ENCODE results near the gene GAL3ST2.
A peak's percentile ranks its signal among the peaks of the same experiment; 100 is the strongest.
"Not testable (repeated sequence)": the region's sequence is repeated elsewhere in the genome, so short reads cannot be mapped to it uniquely, and the experiment has no call there.

GAL3ST2 gene

DNA sequence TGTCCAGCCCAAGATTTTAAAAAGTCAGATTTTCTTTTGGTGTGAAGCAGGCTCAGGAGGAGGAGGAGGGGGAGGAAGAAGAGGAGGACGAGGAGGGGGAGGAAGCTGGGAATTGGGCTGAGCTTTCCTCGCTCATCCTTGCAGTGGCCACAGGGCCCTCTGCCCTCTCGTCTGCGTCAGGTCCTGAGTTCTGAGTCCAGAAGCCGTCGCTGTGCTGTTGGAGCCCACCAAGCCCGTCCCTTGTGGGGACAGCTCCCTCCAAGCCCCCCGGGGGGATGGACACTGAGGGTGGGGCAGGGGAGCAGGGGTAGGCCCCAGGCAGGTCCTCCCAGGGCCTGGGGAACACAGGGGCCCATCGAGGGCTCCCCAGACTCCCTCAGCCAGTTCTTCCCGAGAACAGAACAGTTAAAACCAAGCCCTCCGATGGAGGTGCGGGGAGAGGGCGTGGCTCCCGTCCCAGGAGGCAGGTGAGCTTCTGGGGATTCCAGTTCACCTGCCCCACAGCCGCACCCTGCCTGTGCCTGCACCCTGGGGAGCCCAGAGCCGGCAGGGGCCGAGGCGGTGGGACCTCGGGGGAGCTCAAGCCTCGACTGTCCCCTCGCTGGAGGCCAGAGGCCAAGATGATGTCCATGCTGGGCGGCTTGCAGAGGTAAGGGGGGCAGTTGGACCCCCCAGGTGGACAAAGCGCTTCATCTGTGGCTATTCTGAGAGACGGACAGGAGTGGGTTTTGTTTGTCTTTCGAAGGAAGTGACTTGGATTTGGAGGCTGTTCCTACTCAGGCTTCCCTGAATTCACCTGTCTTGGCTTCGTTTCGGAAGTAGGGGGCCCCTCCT, at the start of gene GAL3ST2:
GAL3ST2 (plus strand) TSS at position 487 of the 834 bp plus-strand sequence; CDS start at position 621, 134 bp downstream.
- H3K27me3 Mint-ChIP-seq: peaks cover 19% of the 10 kb centered on the region
- H3K4me1 Mint-ChIP-seq: peaks cover 20% of the 10 kb centered on the region
- H3K27ac Mint-ChIP-seq: peak within 1 kb of the TSS in 1 of 2 donors; percentile 92
- ATAC-seq (no peak), DNase-seq (no peak)
- no peak within 1 kb of the TSS for H3K4me3 Mint-ChIP-seq
- no peaks in the 10 kb centered on the region for H3K9me3 Mint-ChIP-seq

DNA sequence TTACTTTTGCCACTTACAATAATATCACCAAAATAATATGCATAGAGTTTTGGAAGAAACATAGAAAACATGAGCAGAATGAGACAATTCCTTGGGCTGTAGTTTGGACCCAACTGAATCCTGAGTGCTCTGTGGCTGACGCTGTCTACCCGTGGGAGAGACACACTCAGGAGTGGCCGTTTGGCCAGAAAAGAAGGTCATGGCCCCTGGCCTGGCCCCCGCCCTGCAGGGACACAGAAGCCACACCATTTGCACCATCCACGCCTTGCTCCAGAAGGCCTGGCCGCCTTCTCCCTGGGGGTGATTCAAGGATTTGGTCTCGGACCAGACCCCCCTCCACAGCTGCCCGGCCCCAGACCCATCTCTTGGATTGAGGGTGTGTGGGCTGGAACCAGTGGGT, 48.6 kb upstream of the GAL3ST2 start:
- Mint-ChIP-seq H3K4me1 (peaks cover 34% of the 10 kb centered on the region), H3K9me3 (no peaks in the 10 kb centered on the region), H3K27me3 (no peaks in the 10 kb centered on the region), H3K4me3 (no peak overlapping the region), H3K27ac (peak overlapping the region in 1 of 2 donors; percentile 44)
- DNase-seq (no peak), ATAC-seq (no peak)

DNA sequence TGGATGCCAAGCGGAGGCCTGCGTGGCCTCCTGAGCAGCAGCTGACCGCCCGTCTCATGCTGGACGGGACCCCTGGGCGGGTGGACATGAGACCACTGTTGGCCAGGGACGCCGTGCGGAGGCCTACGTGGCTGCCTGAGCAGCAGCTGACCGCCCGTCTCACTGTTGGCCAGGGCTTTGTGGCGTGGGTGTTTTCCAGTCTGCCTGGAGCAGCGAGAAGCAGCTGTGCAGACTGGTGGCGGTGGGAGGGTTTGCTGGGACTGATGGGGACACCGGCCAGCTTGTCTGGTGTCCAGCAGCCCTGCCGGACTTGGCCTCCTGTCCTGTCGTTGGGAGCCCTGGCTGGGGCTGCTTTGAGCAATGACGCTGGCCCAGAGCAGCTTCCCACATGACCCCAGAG, 48.0 kb upstream of the GAL3ST2 start:
- ATAC-seq (no peak), DNase-seq (no peak)
- no peaks in the 10 kb centered on the region for H3K27me3 Mint-ChIP-seq
- H3K4me3 Mint-ChIP-seq: no peak overlapping the region
- H3K27ac Mint-ChIP-seq: no peak overlapping the region
- peaks cover 41% of the 10 kb centered on the region for H3K4me1 Mint-ChIP-seq
- H3K9me3 Mint-ChIP-seq: no peaks in the 10 kb centered on the region

DNA sequence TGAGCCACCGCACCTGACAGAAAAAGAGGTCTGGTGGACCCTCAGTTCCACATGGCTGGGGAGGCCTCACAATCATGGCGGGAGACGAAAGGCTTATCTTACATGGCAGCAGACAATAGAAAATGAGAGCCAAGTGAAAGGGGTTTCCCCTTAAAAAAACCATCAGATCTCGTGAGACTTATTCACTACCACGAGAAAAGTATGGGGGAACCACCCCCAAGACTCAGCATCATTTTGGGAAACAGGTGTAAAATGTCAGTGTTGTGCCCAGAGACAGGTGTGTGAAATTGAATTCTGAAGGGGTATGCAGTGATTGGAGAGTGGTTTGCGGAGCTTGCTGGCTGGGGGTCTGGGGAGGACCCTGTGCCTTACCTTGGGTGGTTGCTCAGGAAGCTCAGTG, 46.8 kb upstream of the GAL3ST2 start:
- Mint-ChIP-seq H3K27ac (peak overlapping the region in 1 of 2 donors; percentile 94), H3K9me3 (no peaks in the 10 kb centered on the region), H3K4me3 (peak overlapping the region in 1 of 2 donors; percentile 58), H3K4me1 (peaks cover 45% of the 10 kb centered on the region), H3K27me3 (no peaks in the 10 kb centered on the region)
- ATAC-seq (no peak), DNase-seq (no peak)

DNA sequence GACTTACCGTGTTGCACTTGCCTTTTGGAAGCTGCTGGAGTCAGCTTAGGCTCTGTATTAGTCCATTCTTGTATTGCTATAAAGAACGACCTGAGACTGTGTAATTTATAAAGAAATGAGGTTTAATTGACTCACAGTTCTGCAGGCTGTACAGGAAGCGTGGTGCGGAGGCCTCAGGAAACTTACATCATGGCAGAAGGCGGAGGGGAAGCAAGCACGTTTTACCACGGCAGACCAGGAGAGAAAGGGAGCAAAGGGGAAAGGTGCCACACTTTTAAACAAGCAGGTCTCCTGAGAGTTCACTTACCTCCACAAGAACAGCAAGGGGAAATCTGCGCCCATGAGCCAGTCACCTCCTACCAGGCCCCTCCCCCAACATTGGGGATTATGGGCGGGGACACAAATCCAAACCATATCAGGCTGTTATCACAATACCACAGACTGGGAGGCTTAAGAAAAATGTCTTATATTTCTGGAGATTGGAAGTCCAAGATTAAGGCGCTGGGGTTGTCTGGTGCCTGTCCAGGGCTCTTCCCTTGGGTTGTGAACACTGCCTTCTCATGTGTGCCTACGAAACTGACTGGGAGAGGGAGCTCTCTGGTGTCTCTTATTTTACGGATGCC, 45.8 kb upstream of the GAL3ST2 start:
- H3K4me3 Mint-ChIP-seq: peak overlapping the region; percentile 24 to 33

DNA sequence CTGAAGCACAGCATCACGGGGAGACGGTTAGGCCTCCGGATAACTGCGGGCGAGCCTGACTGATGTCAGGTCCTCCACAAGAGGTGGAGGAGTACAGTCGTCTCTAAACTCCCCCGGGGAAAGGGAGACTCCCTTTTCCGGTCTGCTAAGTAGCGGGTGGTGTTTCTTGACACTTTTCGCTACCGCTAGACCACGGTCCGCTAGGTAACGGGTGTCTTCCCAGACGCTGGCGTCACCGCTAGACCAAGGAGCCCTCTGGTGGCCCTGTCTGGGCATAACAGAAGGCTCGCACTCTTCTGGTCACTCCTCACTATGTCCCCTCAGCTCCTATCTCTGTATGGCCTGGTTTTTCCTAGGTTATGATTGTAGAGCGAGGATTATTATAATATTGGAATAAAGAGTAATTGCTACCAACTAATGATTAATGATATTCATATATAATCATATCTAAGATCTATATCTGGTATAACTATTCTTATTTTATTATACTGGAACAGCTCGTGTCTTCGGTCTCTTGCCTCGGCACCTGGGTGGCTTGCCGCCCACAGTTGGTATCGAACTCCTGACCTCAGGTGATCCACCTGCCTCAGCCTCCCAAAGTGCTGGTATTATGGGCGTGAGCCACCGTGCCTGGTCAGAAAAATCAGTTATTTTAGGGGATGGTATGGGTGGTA, 44.0 kb upstream of the GAL3ST2 start:
- DNase-seq: peak in 1 of 2 donors; percentile 56
- not testable (repeated sequence) for H3K27ac Mint-ChIP-seq, ATAC-seq, H3K27me3 Mint-ChIP-seq, H3K9me3 Mint-ChIP-seq
- Mint-ChIP-seq H3K4me3 (peak overlapping the region in 1 of 2 donors; percentile 45), H3K4me1 (peaks cover 65% of the 10 kb centered on the region)

More for the DNA sequence above, 45.8 kb upstream of the GAL3ST2 start:
- ATAC-seq: no peak
- peak overlapping the region; percentile 74 to 75 for H3K27ac Mint-ChIP-seq
- H3K27me3 Mint-ChIP-seq: no peaks in the 10 kb centered on the region
- no peaks in the 10 kb centered on the region for H3K9me3 Mint-ChIP-seq
- peaks cover 51% of the 10 kb centered on the region for H3K4me1 Mint-ChIP-seq
- no peak for DNase-seq

DNA sequence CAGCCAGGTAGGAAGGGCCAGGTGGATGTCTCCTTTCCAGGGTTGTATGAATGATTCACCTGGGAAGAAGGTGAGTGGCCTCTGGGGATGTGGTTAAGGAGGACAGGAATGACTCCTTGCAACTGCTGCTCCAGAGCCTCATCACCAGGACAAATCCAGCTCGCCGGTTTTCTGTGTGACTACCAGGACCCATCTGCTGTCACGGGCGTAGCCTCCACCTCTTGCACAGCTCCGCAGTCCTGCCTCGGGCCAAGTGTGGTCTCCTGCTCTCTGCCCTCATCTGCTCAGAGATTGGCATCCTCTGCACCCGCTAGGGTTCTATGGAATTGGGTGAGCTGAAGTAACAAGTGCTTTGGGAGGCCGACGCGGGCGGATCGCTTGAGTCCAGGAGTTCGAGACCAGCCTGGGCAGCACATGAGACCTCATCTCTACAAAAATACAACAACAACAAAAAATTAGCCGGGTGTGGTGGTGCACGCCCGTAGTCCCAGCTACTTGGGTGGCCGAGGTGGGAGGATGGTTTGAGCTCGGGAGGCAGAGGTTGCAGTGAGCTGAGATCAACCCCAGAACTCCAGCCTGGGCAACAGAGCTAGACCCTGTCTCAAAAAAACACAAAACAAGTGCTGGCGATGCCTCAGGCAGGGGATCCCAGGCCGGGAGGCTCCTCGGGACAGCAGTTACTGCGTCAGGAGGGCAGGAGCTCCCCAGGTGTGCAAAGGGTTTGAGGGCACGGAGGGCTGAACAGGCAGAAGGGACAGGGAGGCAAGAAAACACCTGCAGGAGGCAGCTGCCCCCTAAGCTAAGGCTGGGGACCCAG, 43.0 kb upstream of the GAL3ST2 start:
- DNase-seq: no peak
- peaks cover 69% of the 10 kb centered on the region for H3K4me1 Mint-ChIP-seq

DNA sequence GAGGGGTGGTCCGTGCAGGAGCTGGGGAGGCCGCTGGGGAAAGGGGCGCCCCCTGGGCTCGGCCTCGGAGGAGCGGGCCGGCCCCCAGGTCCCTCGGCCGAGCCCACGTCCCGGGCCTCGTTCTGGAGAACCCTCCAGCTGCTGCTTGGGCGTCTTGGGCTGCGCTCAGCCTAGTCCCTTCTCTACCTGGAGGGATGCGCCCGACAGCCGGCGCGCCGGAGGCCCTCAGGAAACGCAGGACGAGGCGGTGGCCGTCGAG, 42.5 kb upstream of the GAL3ST2 start:
- ATAC-seq (peak; percentile 44), DNase-seq (no peak)
- H3K4me1 Mint-ChIP-seq: peaks cover 74% of the 10 kb centered on the region
- peak overlapping the region; percentile 73 to 91 for H3K4me3 Mint-ChIP-seq
- no peaks in the 10 kb centered on the region for H3K27me3 Mint-ChIP-seq
- no peak overlapping the region for H3K27ac Mint-ChIP-seq
- H3K9me3 Mint-ChIP-seq: no peaks in the 10 kb centered on the region

More for the DNA sequence above, 43.0 kb upstream of the GAL3ST2 start:
- Mint-ChIP-seq H3K27ac (peak overlapping the region in 1 of 2 donors; percentile 48), H3K9me3 (no peaks in the 10 kb centered on the region), H3K27me3 (no peaks in the 10 kb centered on the region), H3K4me3 (peak overlapping the region; percentile 73 to 91)
- no peak for ATAC-seq

DNA sequence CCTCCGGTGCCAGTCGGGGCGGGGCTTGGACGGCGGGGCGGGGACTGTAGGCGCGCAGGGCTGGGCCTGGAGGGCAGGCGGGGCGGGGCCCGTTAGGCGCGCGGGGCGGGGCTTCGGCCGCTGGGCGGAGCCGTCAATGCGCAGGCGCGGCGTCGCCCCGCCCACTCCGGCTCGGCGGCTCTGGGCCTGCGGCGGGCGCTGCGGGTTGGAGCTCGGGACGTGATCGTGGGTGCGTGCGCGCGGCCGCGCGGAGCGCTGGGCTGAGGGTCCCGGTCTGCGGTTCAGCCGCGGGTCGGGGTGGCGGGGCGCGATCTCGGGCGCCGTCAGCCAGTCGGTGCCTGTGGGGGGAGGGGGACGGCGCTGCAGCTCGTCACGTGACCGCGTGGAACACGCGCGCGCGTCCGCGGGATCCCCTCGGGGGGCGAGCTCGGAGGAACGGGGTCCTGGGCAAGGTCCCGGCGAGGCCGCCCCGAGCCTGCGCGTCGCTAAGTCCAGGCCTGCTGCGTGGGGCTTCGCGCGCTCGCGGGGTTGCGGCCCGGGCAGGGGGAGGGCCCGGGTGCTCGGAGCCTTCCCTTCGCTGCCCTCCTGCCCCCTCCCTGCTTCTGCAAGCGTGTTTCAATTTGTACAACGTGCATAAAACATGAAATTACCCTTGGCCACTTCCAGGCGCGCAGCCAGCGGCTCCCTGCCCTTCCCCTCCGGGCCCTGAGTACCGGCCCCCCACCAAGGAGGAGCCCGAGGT, 42.0 kb upstream of the GAL3ST2 start, which contains the start of gene D2HGDH:
D2HGDH (plus strand) TSS at position 164 of the 742 bp plus-strand sequence. CDS start 595 bp downstream, outside the sequence.
- H3K4me1 Mint-ChIP-seq: peaks cover 77% of the 10 kb centered on the region
- peak; percentile 91 for ATAC-seq
- peak; percentile 91 to 92 for DNase-seq
- peak within 1 kb of the TSS; percentile 82 to 91 for H3K4me3 Mint-ChIP-seq
- H3K27me3 Mint-ChIP-seq: no peaks in the 10 kb centered on the region
- H3K27ac Mint-ChIP-seq: peak within 1 kb of the TSS in 1 of 2 donors; percentile 76
- no peaks in the 10 kb centered on the region for H3K9me3 Mint-ChIP-seq

DNA sequence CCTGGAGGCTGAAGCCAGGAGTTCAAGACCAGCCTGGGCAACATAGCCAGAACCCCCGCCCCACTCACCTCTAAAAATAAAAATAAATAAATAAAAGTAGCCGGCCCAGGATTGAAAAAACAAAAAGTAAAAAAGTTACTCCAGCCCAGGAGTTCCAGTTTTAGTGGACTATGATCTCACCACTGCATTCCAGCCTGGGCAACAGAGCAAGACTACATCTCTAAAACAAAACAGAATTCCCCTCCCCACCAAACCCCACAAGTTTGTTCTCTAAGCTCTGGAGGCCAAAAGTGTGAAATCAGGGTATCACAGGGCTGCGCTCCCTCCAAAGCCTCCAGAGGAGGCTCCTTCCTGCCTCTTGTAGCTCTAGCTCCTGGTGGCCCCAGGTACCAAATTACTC, 40.5 kb upstream of the GAL3ST2 start:
- peaks cover 77% of the 10 kb centered on the region for H3K4me1 Mint-ChIP-seq
- peak overlapping the region; percentile 82 to 91 for H3K4me3 Mint-ChIP-seq
- ATAC-seq (no peak), DNase-seq (no peak)
- no peaks in the 10 kb centered on the region for H3K9me3 Mint-ChIP-seq
- H3K27ac Mint-ChIP-seq: peak overlapping the region in 1 of 2 donors; percentile 67
- H3K27me3 Mint-ChIP-seq: no peaks in the 10 kb centered on the region

DNA sequence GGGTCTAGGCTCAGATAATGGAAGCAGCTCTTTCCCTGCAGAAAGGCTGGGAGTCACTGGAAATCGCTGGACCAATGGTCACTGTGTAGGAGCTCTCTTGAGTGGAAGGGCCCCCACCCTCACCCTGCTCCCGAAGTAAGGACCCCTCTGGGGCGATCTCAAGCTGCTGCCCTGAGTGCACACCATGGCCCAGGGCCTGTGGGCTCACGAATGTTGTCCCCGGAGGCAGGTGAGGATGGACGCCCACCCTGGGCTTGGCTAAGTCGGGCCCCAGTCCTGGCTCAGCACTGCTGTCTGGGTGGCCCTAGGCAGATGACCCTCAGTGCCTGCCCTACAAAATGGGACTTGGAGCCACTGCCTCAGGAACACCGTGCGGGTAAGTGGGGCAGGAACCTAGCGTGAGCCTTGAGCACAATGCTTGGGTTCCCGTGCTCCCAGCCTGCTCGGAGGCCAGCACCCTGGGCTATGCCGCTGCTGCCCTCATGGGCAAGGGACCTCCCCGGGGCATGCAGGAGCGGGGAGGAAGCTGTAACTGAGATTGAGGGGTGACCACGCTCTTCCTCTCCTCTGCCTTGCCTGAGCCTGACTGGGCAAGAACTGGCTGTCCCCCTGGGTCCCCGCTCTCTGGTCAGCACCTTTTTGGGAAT, 38.5 kb upstream of the GAL3ST2 start:
- H3K4me3 Mint-ChIP-seq: no peak overlapping the region

DNA sequence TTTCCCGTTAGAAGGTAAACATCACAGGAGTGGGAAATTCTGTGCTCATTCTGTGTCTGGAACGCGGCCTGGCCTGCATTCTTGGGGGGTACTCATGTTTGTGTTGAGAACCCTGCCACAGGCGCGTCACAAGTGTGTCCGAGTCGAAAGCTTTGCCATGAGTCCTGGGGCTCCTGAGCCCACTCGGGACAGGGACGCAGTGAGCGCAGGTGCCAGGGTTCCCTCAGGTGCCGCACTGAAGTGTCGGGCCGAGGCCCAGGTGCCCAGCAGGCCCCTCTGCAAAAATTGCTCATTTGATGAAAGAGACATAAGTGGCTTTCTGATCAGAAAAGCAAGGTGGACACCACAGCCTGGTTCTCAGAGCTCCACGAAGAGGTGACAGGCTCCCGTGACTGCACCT, 37.4 kb upstream of the GAL3ST2 start:
- H3K4me3 Mint-ChIP-seq: peak overlapping the region in 1 of 2 donors; percentile 34
- no peak overlapping the region for H3K27ac Mint-ChIP-seq
- no peak for ATAC-seq
- no peaks in the 10 kb centered on the region for H3K9me3 Mint-ChIP-seq
- H3K4me1 Mint-ChIP-seq: peaks cover 59% of the 10 kb centered on the region
- DNase-seq: no peak
- no peaks in the 10 kb centered on the region for H3K27me3 Mint-ChIP-seq

More for the DNA sequence above, 38.5 kb upstream of the GAL3ST2 start:
- H3K27ac Mint-ChIP-seq: no peak overlapping the region
- H3K27me3 Mint-ChIP-seq: no peaks in the 10 kb centered on the region
- ATAC-seq: no peak
- no peak for DNase-seq
- H3K4me1 Mint-ChIP-seq: peaks cover 68% of the 10 kb centered on the region
- H3K9me3 Mint-ChIP-seq: no peaks in the 10 kb centered on the region

DNA sequence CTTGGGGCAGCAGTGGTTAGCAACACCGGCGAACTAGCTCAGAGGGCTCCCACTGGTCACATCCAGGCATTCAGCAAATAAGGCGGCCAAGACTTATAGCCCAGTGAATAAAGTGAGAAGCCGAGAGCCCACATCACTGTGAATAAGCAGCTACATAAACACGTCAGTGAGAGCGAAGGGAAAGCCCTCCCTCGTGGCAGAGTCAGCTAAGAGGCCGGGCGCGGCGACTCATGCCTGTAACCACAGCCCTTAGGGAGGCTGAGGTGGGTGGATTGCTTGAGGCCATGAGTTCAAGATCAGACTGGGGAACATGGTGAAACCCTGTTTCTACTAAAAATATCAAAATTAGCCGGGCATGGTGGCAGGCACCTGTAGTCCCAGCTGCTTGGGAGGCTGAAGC, 37.0 kb upstream of the GAL3ST2 start:
- Mint-ChIP-seq H3K4me3 (peak overlapping the region; percentile 31 to 34), H3K9me3 (no peaks in the 10 kb centered on the region), H3K4me1 (peaks cover 59% of the 10 kb centered on the region), H3K27ac (peak overlapping the region; percentile 69 to 79), H3K27me3 (no peaks in the 10 kb centered on the region)
- DNase-seq (peak in 1 of 2 donors; percentile 57), ATAC-seq (peak; percentile 35)

DNA sequence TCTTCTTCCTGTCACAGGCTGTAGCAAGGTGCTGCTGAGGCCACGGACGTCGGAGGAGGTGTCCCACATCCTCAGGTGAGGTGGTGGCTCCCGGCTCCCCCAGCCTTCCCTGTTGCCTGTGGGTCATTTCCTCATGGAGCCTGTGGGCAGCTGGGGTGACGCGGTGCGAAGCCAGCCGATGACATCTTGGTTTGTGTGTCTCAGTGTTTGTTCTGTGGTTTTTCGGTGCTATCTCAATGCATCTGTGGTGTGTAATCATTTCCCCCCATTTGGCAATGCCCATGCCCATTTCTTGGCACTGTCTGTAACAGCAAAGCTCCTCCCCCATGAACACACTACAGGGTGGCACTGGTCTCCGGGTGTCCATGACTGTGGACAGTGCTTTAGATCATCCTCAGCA, 35.6 kb upstream of the GAL3ST2 start:
- Mint-ChIP-seq H3K27ac (peak overlapping the region in 1 of 2 donors; percentile 64), H3K27me3 (no peaks in the 10 kb centered on the region), H3K9me3 (peaks cover 0 to 3% of the 10 kb centered on the region in 2 donors), H3K4me3 (peak overlapping the region; percentile 37 to 74), H3K4me1 (peaks cover 50% of the 10 kb centered on the region)
- DNase-seq: peak in 1 of 2 donors; percentile 56
- peak; percentile 85 for ATAC-seq
